Ramos (cell line): Measurements from ENCODE around the gene ITIH4.

Source experiments
- in situ Hi-C: fragments of 300-500 bp; cut with MboI; formaldehyde crosslinking; loops from one replicate; pipeline ENCODE4 v1.14.3; 2022; ENCODE audit warnings: low sequenced_read_pairs; ENCODE audit not compliant: unreplicated experiment

ITIH4 gene

GRCh38 chr3:52835766-52836470 is 5.4 kb upstream of the ITIH4 start:
- in situ Hi-C loops = no loop called here

- in situ Hi-C loops = no loop called here
Measured at GRCh38 chr3:52834871-52835501, 4.5 kb upstream of the ITIH4 start, which contains the start of gene MUSTN1. Gene MUSTN1 (minus strand): TSS chr3:52835019. CDS start chr3:52834948, 71 bp downstream.

GRCh38 chr3:52833202-52833601 is 2.7 kb upstream of the ITIH4 start:
- in situ Hi-C loops = no loop called here

GRCh38 chr3:52831500-52832301 is 1.2 kb upstream of the ITIH4 start:
- in situ Hi-C loops = no loop called here

- in situ Hi-C loops = no loop called here
Measured at GRCh38 chr3:52829906-52830463, 487 bp downstream of the ITIH4 start.

GRCh38 chr3:52829482-52829881 is 990 bp downstream of the ITIH4 start:
- in situ Hi-C loops = no loop called here

- in situ Hi-C loops = no loop called here
Measured at GRCh38 chr3:52827866-52828376, 2.6 kb downstream of the ITIH4 start.

GRCh38 chr3:52827441-52827840 is 3.0 kb downstream of the ITIH4 start:
- in situ Hi-C loops = no loop called here

GRCh38 chr3:52824037-52824436 is 6.4 kb downstream of the ITIH4 start:
- in situ Hi-C loops = no loop called here

GRCh38 chr3:52822363-52822762 is 8.1 kb downstream of the ITIH4 start:
- in situ Hi-C loops = no loop called here

GRCh38 chr3:52820736-52821135 is 9.7 kb downstream of the ITIH4 start:
- in situ Hi-C loops = no loop called here

- in situ Hi-C loops = no loop called here
Measured at GRCh38 chr3:52819936-52820335, 10.5 kb downstream of the ITIH4 start.

- in situ Hi-C loops = no loop called here
Measured at GRCh38 chr3:52817860-52818259, 12.6 kb downstream of the ITIH4 start.

GRCh38 chr3:52817221-52817620 is 13.3 kb downstream of the ITIH4 start:
- in situ Hi-C loops = no loop called here

- in situ Hi-C loops = no loop called here
Measured at GRCh38 chr3:52816654-52817053, 13.8 kb downstream of the ITIH4 start.

GRCh38 chr3:52816199-52816598 is 14.3 kb downstream of the ITIH4 start:
- in situ Hi-C loops = no loop called here

- in situ Hi-C loops = no loop called here
Measured at GRCh38 chr3:52813810-52814209, 16.7 kb downstream of the ITIH4 start.

- in situ Hi-C loops = no loop called here
Measured at GRCh38 chr3:52811452-52812011, 18.9 kb downstream of the ITIH4 start.

GRCh38 chr3:52810923-52811322 is 19.5 kb downstream of the ITIH4 start:
- in situ Hi-C loops = no loop called here

- in situ Hi-C loops = no loop called here
Measured at GRCh38 chr3:52809662-52810377, 20.7 kb downstream of the ITIH4 start.
